Adipose tissue (tissue), 3 donors: ENCODE data around the gene ELAPOR1. TPM values are rescaled to one million over a fixed set of nuclear protein-coding genes. Genes with fewer than 3 reads are reported as not detected.

Source experiments
- H3K27ac ChIP-seq: one replicate; pipeline ENCODE4 v1.5.1; 2013; ENCODE audit warnings: low read depth, low read length
- WGBS, 3 donors: extraction: QIAGEN DNeasy Blood & Tissue Kit; methylation state at CpG; one replicate each; pipeline ENCODE4 v1.1.7; 2013; 5-methylcytosine and 5-hydroxymethylcytosine counted together
- polyA plus RNA-seq, 3 donors: library from polyadenylated mRNA; stranded (reverse); fragments of 200-250 nt; gene quantifications; one replicate each; pipeline ENCODE4 v1.2.3, GENCODE V29; 2013
- donor health status: healthy with polysubstance abuse.
- donor health status: Bipolar disorder and iron deficiency.
- donor health status: healthy.

Gene ELAPOR1
- polyA plus RNA-seq, 3 donors = 0.79 to 71.0 (median 6.1) TPM

GRCh38 chr1:109158433-109158832 lies 44.5 kb downstream of the ELAPOR1 start:
- 69 to 93% (median 91%) methylated on average over 7 of the region's 7 CpGs for WGBS, 3 donors
- no peak overlapping the region for H3K27ac ChIP-seq

GRCh38 chr1:109159326-109159725 lies 45.4 kb downstream of the ELAPOR1 start:
- no peak overlapping the region for H3K27ac ChIP-seq
- WGBS, 3 donors = 50 to 92% (median 85%) methylated on average over 3 of the region's 3 CpGs

DNA sequence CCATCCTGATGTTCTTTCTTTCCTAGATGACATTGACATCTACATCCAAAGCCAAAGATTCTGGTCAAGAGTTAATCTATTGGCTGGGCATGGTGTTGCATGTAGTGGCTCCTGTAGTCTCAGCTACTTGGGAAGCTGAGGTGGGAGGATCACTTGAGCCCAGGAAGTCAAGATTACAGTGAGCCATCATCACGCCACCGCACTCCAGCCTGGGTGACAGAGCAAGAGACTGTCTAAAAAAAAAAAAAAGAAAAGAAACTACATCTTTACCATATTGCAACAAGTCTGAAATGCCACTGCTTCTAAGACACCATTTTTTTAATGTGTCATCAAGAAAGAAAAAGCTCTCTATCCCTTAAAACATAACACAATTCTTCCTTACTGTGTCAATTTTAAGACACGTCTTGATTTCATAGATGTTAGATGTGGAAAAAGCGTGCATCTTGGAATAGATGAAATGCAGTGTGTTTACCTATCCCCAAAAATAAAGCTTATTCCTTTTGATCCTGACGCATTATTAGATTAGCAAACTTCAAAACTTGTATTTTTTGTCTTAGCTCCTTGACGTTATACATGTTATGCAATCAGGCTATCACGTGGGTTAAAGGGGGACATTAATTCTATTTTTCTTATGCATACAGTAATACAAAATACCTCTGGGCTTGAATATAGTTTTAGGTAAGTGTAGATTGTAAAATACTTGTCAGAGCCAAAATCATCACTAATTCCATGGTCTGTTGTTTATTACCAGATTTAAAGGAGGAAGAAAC lies 46.3 kb downstream of the ELAPOR1 start:
- 84 to 87% (median 86%) methylated on average over 7 of the region's 7 CpGs for WGBS, 3 donors
- H3K27ac ChIP-seq = no peak overlapping the region

- peak overlapping the region; percentile 23 for H3K27ac ChIP-seq
- 46 to 55% (median 47%) methylated on average over 12 of the region's 12 CpGs for WGBS, 3 donors
Observed at GRCh38 chr1:109161858-109162606, 48.1 kb downstream of the ELAPOR1 start.

- no peak overlapping the region for H3K27ac ChIP-seq
Observed at GRCh38 chr1:109162626-109163025, 48.7 kb downstream of the ELAPOR1 start.

DNA sequence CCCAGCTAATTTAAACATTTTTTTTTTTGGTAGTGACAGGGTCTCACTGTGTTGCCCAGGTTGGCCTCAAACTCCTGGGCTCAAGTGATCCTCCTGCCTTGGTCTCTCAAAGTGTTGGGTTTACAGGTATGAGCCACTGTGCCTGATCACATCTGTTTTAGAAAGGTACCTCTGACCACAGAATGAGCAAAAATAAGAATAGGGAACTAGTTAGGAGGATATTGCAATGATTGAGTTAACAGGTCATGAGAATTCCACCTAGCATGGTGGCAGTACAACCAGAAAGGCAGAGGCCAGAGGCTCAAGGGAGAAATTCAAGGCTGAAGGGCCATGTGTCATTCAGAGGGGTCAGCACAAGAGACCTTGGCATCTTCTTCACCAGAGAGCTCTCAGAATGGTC lies 49.6 kb downstream of the ELAPOR1 start:
- H3K27ac ChIP-seq = no peak overlapping the region

Other genes starting within 250 kb of the ELAPOR1 start
- gene GPSM2, start 237.1 kb upstream of the ELAPOR1 start, polyA plus RNA-seq = 1 to 10 TPM in 2 of 3 donors, under 1 TPM in 1; 0.26 to 7.4 (median 1.9) TPM
- gene CLCC1, start 150.6 kb upstream of the ELAPOR1 start, polyA plus RNA-seq = 10 to 100 TPM in 2 of 3 donors, 1 to 10 TPM in 1; 8.7 to 15.2 (median 11.4) TPM
- gene WDR47, start 72.0 kb upstream of the ELAPOR1 start, polyA plus RNA-seq = 1 to 10 TPM; 2.5 to 6.3 (median 4.6) TPM
- 10 to 100 TPM; 12.8 to 51.7 (median 41.7) TPM for gene TAF13, start 38.1 kb upstream of the ELAPOR1 start, polyA plus RNA-seq
- gene TMEM167B, start 23.4 kb upstream of the ELAPOR1 start, polyA plus RNA-seq = 10 to 100 TPM; 15.4 to 25.5 (median 18.8) TPM
- gene SARS1, start 99.8 kb downstream of the ELAPOR1 start, polyA plus RNA-seq = 100 to 1,000 TPM in 2 of 3 donors, 10 to 100 TPM in 1; 84.3 to 132 (median 116) TPM
- gene CELSR2, start 135.4 kb downstream of the ELAPOR1 start, polyA plus RNA-seq = 1 to 10 TPM in 1 of 3 donors, under 1 TPM in 2; 0.67 to 2.3 (median 0.94) TPM
- 1 to 10 TPM in 2 of 3 donors, under 1 TPM in 1; 0.98 to 2.9 (median 1.1) TPM for gene PSRC1, start 169.0 kb downstream of the ELAPOR1 start, polyA plus RNA-seq
- under 1 TPM; 0.06 to 0.34 (median 0.19) TPM for gene MYBPHL, start 192.9 kb downstream of the ELAPOR1 start, polyA plus RNA-seq